Measurements from ENCODE around the gene MRTO4.

DNA sequence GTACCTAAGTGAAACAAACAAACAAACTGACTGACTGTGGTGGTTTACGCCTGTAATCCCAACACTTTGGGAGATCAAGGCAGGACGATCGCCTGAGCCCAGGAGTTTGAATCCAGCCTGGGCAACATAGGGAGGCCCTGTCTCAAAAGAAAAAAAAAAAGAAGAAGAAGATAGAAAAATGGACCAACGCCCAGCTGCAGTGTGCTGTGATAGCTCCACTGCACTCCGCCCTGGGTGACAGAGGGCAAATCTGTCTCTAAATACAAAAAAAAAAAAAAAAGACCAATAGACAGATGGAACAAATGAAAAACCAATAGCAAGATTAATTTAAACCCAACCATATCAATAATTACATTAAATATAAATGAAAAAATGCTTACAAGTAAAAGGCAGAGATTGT is 23.0 kb downstream of the MRTO4 start:
- no peak for TF ChIP-seq POLR2A (IDR thresholded peaks at IDR 0.05; ENCODE audit: extremely low read depth, insufficient read length)
- TF ChIP-seq, protein P1, sequence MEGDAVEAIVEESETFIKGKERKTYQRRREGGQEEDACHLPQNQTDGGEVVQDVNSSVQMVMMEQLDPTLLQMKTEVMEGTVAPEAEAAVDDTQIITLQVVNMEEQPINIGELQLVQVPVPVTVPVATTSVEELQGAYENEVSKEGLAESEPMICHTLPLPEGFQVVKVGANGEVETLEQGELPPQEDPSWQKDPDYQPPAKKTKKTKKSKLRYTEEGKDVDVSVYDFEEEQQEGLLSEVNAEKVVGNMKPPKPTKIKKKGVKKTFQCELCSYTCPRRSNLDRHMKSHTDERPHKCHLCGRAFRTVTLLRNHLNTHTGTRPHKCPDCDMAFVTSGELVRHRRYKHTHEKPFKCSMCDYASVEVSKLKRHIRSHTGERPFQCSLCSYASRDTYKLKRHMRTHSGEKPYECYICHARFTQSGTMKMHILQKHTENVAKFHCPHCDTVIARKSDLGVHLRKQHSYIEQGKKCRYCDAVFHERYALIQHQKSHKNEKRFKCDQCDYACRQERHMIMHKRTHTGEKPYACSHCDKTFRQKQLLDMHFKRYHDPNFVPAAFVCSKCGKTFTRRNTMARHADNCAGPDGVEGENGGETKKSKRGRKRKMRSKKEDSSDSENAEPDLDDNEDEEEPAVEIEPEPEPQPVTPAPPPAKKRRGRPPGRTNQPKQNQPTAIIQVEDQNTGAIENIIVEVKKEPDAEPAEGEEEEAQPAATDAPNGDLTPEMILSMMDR (IDR thresholded peaks at IDR 0.05; ENCODE audit: low read depth, low read length) = no peak
- no peak for TF ChIP-seq MYC (IDR thresholded peaks at IDR 0.05; ENCODE audit: low read depth, low read length)
